NCI-H2081 (cell line): Measurements from ENCODE around the gene MX1.

Experiments used
- DNase-seq, 2 experiments: peaks; one replicate each; lab custom pipeline; 2025; lab: John Stamatoyannopoulos, UW

MX1 gene

GRCh38 chr21:41432562-41433460 lies 6.8 kb downstream of the MX1 start:
- no peak for DNase-seq

- DNase-seq: no peak
Measured at GRCh38 chr21:41433566-41433965, 7.5 kb downstream of the MX1 start.

GRCh38 chr21:41435706-41436105 lies 9.7 kb downstream of the MX1 start:
- no peak for DNase-seq

- DNase-seq: no peak
Measured at GRCh38 chr21:41437729-41438128, 11.7 kb downstream of the MX1 start.

GRCh38 chr21:41438425-41439113 lies 12.5 kb downstream of the MX1 start:
- no peak for DNase-seq

- no peak for DNase-seq
Measured at GRCh38 chr21:41439248-41439647, 13.2 kb downstream of the MX1 start.

- no peak for DNase-seq
Measured at GRCh38 chr21:41441546-41441945, 15.5 kb downstream of the MX1 start.

GRCh38 chr21:41442481-41443186 lies 16.6 kb downstream of the MX1 start:
- DNase-seq: no peak

GRCh38 chr21:41443562-41443961 lies 17.5 kb downstream of the MX1 start:
- no peak for DNase-seq

- DNase-seq: no peak
Measured at GRCh38 chr21:41444703-41445464, 18.8 kb downstream of the MX1 start.

- no peak for DNase-seq
Measured at GRCh38 chr21:41445465-41445862, 19.4 kb downstream of the MX1 start.

GRCh38 chr21:41446586-41446985 lies 20.5 kb downstream of the MX1 start:
- DNase-seq: no peak

GRCh38 chr21:41447356-41447755 lies 21.3 kb downstream of the MX1 start:
- no peak for DNase-seq

- no peak for DNase-seq
Measured at GRCh38 chr21:41449613-41450012, 23.6 kb downstream of the MX1 start.

- no peak for DNase-seq
Measured at GRCh38 chr21:41451753-41452676, 26.0 kb downstream of the MX1 start.

GRCh38 chr21:41453198-41453597 lies 27.2 kb downstream of the MX1 start:
- no peak for DNase-seq

- DNase-seq: no peak
Measured at GRCh38 chr21:41453761-41454160, 27.7 kb downstream of the MX1 start.

- DNase-seq: no peak
Measured at GRCh38 chr21:41458121-41458520, 32.1 kb downstream of the MX1 start.

- DNase-seq: no peak
Measured at GRCh38 chr21:41458559-41458958, 32.5 kb downstream of the MX1 start.

GRCh38 chr21:41459884-41460534 lies 34.0 kb downstream of the MX1 start:
- DNase-seq: no peak
